WTC11 (cell line): ENCODE measurements around the gene CAMTA1.

Experiments
- CTCF ChIP-seq: fragments of 200-600 bp; IDR thresholded peaks from 2 replicates; pipeline ENCODE4 v1.8.0; 2022; ENCODE audit warnings: antibody characterized with exemption
- KAT7 ChIP-seq: sonication (generic); formaldehyde crosslinking; IDR thresholded peaks from 2 replicates; pipeline ENCODE4 v1.8.1; 2023; ENCODE audit warnings: missing genetic modification reagents, mild to moderate bottlenecking, borderline replicate concordance
- USF2 ChIP-seq: sonication (generic); formaldehyde crosslinking; IDR thresholded peaks from 2 replicates; pipeline ENCODE4 v1.8.1; 2023; ENCODE audit warnings: mild to moderate bottlenecking, missing genetic modification reagents, moderate library complexity

- TF ChIP-seq CTCF, result no peak
- no peak for TF ChIP-seq KAT7 (CRISPR knock-in tag)
- TF ChIP-seq USF2 (CRISPR knock-in tag), result no peak
Observed at GRCh38 chr1:7298145-7298544, 512.9 kb downstream of the CAMTA1 start.
